HG03469 (cell line): ENCODE results near the gene SGCD.

ENCODE experiments used
- ATAC-seq: cut with Tn5 transposase; IDR thresholded peaks from one replicate; pipeline ENCODE4 v1.9.1; 2021; ENCODE audit warnings: mild to moderate bottlenecking, moderate library complexity, moderate number of reproducible peaks; ENCODE audit not compliant: unreplicated experiment

SGCD gene

GRCh38 chr5:156451505-156451904, 124.5 kb downstream of the SGCD start:
- ATAC-seq, result no peak

GRCh38 chr5:156456857-156457256, 129.9 kb downstream of the SGCD start:
- no peak for ATAC-seq

DNA sequence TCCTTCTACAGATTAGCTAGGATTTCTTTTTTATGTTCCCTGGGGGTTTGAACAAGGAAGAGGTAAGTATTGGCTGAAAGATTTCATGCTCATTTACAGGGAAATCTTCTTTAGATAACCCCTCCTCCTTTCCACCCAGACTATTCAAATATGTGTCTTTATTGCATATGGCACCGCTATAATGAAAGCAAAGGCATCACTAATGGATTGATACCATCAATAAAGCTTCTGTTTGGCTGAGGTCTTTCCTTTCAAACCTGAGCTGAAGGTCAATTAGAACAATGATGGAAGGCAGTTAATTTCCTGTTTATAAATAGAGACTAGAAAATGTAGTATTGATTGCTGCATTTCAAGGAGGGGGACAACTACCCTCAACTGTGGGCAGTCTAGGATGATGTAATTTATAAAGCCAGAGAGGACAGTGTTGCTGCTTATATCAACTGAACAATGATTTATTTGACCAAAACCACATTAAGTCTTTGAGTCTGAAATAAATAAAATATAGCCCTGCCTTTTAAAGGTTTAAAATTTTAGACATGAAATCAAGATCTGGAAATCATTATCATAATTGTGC, 132.9 kb downstream of the SGCD start:
- no peak for ATAC-seq

DNA sequence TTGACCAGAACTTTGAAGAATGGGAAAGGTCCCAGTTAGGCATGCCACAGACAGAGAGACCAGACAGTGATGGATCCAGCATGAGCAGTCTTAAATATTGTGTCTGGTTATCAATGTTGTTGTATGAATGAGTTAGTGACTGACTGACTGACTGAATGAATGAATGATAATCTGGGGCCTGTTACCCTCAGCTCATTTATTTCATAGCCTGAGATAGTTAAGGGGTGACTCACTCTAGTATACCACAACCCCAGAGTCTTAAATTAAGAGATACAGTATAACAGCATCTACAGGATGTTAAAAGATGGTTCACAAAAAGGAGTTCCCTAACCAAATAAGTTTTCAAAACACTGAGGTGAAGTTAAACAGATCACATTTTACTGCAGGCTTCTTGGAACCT, 133.5 kb downstream of the SGCD start:
- ATAC-seq, result no peak

- ATAC-seq, result no peak
These were observed 139.9 kb downstream of the SGCD start for GRCh38 chr5:156466871-156467270.

DNA sequence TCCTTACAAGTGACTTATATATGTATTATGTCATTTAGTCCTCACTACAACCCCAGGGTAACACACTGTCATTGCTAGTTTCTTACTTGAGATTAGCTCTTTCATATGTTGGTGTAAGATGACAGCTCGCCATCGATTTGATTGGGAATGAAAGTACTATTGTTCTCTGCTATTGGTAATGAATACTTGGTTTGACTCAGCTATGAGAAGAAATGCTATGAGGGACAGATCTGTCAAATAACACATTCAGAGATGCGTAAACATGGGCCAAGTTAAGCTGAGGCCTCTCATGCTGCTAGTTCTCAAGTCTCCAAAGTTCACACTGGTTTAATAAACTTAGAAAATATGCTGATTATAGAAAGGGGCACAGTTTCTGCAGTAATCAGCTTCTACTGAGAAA, 142.7 kb downstream of the SGCD start:
- ATAC-seq, result no peak

GRCh38 chr5:156471893-156472292, 144.9 kb downstream of the SGCD start:
- ATAC-seq, result no peak

GRCh38 chr5:156473269-156473908, 146.4 kb downstream of the SGCD start:
- no peak for ATAC-seq

- no peak for ATAC-seq
These were observed 147.3 kb downstream of the SGCD start for GRCh38 chr5:156474251-156474650.

GRCh38 chr5:156475182-156476157, 148.5 kb downstream of the SGCD start:
- ATAC-seq, result no peak

DNA sequence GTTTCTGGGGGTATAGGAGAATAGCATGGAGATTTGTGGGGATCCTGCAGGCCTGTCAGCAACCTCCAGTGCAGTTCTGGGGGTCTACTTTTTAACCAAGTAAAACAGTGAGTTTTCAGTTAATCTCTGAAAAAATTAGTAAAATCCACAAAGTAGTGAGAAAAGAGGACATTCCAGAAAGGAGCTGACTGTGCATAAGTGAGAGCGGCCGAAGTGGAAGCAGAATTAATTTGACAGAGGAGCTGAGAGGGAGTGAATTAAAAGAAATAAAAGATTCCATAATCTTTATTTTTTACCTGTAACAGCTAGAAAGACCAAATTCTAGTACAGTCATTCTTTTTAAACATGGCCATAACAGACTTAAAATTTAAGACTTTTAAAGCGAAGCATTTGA, 149.2 kb downstream of the SGCD start:
- no peak for ATAC-seq

DNA sequence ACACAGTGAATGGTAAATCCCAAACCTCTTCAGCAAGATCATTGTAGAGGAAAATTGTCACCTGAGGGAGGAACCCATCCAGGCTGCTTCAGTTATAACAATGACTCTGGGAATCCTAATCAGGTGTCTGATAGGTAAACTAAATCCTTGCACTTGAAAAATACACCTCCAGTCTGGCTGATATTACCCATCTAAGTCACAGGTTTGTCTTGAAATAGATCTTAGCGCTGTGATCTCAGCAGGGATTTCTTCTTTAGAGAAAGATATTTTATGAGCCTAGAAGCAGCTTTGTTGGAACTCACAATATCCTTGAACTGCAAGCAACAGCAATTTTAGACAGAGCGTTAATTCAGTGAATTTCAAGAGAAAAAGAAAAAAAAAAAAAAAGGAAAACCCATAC, 149.7 kb downstream of the SGCD start:
- no peak for ATAC-seq

DNA sequence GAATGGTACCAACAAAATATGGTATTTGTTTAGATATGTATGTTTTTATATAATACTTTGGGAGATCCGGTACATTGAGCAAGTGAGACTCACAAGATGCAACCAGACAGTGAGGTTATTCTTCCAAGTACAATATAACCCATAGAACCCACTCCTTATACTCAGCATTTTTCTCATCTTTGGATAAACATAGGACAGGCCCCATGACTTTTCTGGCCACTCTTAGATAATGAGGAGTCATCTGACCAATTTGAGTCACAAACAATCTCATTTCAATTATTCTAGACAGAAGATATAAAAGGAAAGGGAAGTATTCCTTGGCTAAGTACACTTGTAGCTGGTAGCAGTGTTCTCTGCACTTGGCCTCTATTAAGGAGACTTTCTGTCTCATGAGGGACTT, 150.2 kb downstream of the SGCD start:
- no peak for ATAC-seq

GRCh38 chr5:156479849-156480248, 152.9 kb downstream of the SGCD start:
- no peak for ATAC-seq

GRCh38 chr5:156481741-156482140, 154.8 kb downstream of the SGCD start:
- no peak for ATAC-seq

DNA sequence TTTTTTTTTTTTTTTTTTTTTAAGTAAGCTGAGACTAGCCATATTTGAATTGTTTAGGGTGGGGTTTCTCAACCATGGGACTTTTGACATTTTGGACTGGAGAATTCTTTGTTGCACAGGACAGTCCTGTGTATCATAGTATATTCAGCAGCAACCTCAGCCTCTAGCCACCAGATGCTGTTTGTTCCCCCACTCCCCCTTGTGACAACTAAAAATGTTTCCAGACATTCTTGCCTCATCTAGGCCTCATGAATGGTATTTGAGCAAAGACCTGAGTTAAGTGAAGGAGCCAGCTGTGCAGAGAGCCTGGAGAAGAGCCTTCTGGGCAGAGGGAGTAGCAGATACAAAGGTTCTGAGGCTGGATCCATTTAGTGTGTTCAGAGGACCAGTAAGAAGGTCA, 155.9 kb downstream of the SGCD start:
- no peak for ATAC-seq

DNA sequence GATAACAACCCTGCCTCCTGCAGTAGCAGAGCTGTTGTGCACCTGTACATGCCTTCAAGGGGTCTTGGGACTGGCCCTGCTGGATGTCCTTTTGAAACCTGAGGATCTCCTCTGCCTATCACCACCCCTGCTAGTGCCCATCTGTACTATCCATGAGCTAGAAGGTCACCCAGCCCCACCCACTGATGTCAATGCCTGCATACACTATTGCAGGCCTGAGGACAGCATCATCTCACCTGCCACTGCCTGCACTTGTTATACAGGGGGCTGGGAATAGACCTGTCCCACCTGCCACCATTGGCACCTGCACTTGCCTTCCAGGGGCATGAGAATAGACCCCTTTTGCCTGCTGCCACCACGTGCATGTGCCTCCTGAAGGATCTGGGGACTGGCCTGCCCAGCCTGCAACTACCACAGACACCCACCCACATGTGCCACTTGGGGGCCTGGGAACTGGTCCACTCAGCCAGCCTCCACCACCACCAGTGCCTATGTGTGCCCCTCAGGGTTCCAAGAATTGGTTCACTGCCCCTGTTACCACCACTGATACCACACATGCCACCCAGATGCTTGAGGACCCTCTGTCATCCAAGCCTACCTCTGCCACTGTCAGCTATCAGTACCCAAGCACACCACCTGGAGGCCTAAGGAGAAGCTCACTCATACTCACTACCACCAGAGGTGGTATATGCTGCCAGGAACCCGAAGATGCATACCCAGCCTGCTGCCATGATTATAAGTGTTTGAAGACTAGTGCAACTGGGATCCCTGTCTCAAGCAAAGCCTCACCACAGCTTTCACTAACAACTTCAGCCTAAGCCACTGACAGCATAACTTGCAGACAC, 159.7 kb downstream of the SGCD start:
- ATAC-seq, result no peak

DNA sequence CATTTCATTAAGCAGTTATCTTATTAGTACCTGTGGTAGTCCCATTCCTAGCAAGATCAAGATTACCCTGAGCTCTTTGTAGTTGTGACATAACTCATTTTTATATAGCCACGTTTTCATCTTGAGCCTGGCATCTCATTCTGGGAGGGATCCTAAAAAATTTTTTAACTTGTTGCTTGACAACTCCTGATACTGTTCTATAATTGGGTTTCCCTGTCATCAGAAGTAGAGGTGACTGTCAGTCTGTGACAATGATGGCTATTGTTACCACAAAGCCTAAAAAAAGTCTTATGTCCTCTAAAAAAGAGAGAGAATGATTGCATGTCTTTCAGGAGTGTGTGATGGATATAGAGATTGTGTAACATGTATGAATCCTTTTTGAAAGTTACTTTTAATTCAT, 164.8 kb downstream of the SGCD start:
- ATAC-seq, result no peak

GRCh38 chr5:156496291-156496690, 169.3 kb downstream of the SGCD start:
- no peak for ATAC-seq

- no peak for ATAC-seq
These were observed 170.8 kb downstream of the SGCD start for GRCh38 chr5:156497804-156498208.
